GM12873 (cell line): Measurements from ENCODE around the gene SLC35F1.

Experiments used
- CTCF ChIP-seq: IDR thresholded peaks from 2 replicates; pipeline ENCODE4 v1.5.1; 2012; ENCODE audit warnings: low read depth, mild to moderate bottlenecking, moderate library complexity, low read length, control low read depth; ENCODE audit not compliant: insufficient read depth; ENCODE audit errors: missing control alignments

SLC35F1 gene

GRCh38 chr6:118263921-118264486 lies 356.9 kb downstream of the SLC35F1 start:
- peak; percentile 44 for TF ChIP-seq CTCF

- no peak for TF ChIP-seq CTCF
Measured at GRCh38 chr6:118269659-118270058, 362.6 kb downstream of the SLC35F1 start.

GRCh38 chr6:118277631-118278030 lies 370.6 kb downstream of the SLC35F1 start:
- no peak for TF ChIP-seq CTCF

- TF ChIP-seq CTCF, result no peak
Measured at GRCh38 chr6:118280210-118280609, 373.1 kb downstream of the SLC35F1 start.

DNA sequence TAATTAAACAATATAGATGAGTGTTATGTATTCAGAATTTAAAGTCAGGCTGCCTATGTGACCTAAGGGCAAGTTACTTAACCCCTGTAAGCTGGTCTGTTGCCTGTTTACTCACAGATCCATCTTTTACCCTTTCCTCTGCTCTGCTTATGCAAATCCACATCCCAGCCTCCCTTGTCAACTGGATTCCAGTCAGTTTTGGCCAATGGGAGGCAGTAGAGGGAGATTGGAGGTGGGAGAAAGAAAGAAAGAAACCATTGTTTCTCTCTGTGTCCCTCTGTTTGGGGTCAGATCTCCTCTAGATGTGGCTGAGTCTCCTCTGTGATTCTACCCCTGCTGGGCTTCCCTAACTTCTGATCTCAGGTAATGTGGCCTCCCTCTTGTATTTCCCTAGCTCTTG lies 374.2 kb downstream of the SLC35F1 start:
- no peak for TF ChIP-seq CTCF

GRCh38 chr6:118283766-118284165 lies 376.7 kb downstream of the SLC35F1 start:
- peak; percentile 63 for TF ChIP-seq CTCF

DNA sequence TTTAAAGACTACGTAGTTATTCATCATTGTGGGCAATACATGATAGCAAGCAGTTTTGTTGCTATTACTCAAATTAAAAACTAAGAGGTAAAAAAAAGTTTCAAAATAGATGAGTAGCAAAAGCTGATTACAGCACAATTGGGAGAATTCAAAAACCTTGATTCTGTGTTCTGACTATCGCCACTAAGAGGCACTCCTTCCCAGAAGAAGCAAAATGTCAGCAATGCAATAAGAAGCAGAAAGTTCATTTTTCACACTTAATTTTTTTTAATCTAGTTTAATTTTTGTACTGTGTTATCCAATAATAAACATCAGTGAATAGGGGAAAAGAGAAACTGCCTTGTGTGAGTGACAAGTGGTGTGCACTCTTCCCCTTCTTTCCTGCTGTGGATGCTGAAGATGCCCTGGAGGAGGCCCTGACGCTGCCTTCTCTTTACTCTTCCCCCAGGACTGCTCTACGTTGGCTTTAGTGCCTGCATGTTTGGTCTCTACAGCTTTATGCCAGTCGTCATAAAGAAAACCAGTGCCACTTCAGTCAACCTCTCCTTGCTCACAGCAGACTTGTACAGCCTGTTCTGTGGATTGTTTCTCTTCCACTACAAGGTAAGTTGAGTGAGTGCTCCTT lies 377.8 kb downstream of the SLC35F1 start:
- TF ChIP-seq CTCF, result no peak
